Activated CD4-positive, CD25-positive, alpha-beta regulatory T cell (primary cell): ENCODE measurements around the gene JPH4.
"Not testable (repeated sequence)": the region's sequence is repeated elsewhere in the genome, so short reads cannot be mapped to it uniquely, and the experiment has no call there.

ENCODE experiments used
- DNase-seq, 4 experiments: peaks; one replicate each; lab custom pipeline; 2025; lab: John Stamatoyannopoulos, UW

JPH4 gene

DNA sequence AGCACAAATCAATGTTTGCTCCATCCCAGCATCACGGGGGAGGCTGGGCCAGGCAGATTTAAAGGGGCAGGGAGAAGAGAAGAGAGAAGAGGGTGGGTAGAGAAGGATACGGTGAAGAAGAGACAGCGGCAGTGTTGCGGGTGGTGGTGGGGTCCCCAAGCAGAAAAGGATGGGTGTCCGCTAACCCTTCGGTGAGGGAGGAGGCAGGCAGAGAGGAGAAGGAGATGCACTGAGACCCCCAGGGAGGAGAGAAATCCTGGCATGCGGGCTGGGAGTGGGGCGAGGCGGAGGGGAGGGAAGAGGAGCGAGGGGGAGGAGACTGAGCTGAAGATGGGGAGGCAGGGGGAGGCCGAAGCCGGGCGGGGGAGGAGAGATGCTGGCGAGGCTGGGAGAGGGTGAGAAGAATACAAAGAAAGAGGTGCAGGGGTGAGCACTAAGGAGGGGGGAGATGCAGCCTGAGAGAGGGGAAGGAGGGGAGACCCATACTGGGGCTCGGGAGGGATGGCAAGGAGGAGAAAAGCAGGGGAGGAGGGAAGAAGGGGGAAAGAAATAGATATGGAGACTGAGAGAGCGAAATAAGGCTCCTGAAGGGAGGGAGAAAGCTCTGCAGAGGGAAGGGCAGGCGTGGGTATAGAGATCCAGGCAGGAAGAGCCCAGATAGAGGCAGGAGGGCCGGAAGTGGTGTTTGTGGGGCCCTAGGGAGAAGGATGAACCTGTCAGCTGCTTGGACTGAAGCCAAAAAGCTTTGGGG lies at the start of gene JPH4:
Gene JPH4, minus strand, starts transcription at position 231 of the 751 bp plus-strand sequence. CDS start 1,337 bp downstream, outside the sequence.
- DNase-seq, result no peak

DNA sequence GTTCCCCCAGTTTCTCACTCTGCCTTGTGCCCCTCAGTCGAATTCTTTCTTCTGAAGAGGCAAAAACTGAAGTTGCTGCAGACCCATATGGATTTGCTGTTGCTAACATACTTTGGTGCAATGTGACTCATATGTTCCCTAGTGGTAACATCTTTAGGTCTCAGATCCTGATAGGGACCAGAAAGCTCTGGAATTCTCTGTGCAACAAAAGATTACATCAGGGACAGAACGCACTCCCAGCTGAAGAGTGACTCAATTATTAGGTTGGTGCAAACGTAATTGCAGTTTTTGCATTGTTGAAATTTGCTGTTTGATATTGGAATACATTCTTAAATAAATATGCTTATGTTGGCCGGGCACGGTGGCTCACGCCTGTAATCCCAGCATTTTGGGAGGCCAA lies 49.4 kb upstream of the JPH4 start:
- DNase-seq, result no peak

DNA sequence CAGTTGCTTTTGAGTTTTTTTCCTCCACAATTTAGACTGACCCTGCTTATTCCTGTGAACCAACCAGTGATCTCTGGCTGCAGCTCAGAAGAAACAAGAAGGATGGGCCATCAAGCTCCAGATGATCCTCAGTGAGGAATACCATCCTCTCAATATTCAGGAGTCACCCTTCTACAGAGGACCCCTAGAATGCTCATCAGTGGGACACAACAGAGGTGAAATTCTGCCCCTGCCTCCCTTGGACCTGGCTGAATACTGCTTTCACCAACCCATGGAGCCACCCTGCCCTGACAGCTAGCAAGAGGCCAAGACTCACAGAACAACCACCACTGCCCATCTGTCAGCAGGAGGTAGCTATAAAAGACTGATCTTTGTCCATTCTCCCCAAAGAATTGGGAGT lies 48.4 kb upstream of the JPH4 start:
- no peak for DNase-seq

DNA sequence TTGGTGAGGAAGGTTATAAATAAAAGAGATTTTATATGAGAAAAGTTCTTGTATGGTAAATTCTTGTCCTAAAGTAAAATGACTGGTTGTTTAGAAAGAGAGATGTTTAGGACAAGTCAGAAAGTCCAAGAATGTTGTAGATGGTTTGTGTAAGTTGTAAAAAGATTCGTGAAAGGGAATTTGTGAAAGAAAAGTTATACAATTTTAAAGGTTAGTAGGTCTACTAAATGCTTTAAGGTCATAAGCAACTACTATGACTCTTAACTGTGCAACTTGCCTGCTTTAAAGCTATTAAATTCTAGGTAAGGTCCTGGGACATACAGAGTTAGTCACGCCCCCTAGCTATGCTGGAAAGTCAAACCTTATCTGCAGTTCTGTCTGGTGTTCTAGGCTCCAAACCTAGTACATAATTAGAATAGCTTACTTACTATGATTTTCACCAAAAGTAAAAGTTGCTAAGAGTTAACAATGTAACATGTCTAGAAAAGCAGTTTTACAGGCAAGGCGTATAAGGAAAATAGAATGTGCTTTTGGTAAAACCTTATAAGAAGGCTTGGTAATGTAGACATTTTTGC lies 46.3 kb upstream of the JPH4 start:
- no peak for DNase-seq

DNA sequence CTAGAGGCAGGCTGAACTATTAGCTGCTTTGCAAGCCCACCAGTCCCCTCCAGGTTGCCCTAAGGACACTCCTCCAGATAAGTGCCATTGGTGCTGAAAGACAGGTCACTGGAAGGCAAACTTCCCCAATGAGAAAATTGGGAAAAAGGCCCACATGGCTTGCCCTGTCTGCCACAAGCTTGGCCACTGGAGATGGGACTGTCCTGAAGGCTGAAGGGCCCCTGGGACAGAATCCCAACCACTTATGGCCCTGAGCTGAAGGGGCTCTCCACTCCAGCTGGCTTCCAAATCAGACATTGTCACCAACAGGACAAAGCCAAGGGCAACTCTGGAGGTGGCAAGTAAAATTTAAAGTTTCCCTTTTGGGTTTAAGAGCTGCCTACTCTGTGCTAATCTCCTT lies 45.4 kb upstream of the JPH4 start:
- DNase-seq, result no peak

DNA sequence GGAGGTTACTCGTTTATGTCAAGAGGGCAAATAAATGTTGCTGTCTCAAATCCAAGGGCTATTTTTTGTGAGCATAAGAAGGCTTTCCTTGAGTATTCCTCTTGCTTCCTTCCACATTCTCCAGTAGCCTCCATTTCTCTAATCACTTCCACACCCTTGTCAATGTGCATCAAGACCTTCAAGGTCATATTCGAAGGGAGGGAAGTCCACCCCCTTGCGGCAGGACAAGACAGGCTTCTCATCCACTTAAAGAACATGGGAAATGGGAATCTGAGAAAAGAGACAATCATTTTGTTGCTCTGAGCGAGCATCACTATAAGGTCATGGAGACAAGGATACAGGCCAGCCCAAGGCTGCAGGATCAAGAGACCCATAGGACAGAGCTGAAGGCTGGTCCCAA lies 44.4 kb upstream of the JPH4 start:
- no peak for DNase-seq

DNA sequence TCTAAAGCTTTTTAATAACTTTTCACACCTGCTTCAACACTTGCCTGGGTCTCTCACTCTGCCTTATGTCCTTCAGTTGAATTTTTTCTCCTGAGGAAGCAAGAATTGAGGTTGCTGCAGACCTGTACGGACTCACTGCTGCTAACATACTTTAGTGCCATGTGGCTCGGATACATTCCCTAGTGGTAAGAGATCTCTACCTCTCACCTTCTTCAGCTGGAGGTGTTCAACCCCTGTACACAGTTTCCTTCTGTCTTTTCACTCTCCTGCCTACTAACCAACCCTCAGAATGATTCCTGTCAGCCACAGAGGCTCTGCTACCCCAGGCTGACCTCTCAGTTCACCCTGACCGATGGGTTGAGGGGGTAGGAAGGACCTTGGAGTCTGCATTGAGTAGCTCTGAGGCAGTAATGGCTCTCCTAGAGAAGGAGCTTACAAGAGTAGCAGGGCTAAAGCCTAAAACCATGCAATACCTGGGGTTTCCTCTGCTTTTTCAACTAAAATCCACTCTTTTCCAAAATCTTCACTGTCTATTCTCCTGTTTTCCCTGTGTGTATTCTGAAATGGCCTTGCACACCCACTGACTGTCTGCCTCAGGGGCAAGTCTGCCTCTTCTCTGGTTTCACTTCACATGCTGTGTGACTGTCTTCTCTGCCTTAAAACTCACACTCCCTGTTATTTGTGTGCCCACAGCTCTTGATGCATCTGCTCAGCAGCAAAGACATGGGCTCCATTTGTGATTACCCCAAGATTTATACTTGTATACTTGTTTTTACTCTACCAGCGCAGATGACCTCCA lies 43.5 kb upstream of the JPH4 start:
- DNase-seq, result no peak

DNA sequence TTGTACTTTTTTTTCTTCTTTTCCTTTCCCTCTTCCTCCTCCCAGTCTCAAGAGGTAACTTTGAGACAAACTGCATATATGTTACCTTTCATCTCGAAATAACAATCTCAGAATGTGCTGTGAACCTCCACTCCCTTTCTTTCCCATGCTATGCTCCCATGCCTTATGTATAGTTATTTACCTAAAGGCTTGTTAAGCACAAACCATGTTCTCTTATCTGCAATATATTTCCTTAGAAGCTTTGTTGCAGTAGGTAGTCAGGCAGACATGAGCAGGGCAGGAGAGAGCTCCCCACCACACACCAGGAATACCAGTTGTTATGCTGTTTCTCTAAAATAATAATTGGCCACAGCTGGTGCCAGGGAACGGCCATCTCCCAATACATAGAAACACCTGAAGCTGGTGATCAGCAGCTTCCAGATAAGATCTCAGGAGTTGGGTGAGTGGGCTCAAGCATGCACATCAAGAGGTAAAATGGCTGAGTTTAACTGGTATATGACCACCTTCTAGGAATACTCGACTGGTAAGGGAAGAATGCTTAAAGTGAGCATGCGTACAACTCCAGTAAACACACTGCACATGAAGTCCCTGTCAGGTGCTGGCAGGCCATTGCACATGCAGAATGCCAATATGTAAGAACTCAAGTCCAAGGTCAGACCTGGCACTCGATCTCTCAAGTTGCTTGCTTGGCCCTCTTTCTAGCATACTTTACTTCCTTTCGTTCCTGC lies 42.8 kb upstream of the JPH4 start:
- no peak for DNase-seq

DNA sequence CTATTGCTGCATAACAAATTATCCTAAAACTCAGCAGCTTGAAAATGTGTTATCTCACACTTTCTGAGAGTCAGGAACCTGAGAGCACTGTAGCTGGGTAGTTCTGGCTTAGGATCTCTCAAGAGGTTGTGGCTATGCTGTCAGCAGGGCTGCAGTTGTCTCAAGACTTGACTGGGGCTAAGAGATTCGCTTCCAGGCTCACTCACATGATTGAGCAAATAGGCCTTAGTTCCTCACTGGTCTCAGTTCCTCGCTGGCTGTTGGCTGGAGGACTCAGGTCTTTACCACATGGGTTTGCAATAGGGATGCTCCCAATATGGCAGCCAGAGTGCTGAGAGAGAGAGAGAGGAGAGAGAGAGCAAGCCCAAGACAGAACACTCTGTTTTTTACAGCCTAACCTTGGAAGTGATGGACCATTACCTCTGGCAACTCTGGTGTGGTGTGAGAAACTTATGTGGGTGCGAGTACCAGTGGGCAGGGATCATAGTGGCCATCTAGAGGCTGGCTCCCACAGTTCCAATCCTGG lies 41.6 kb upstream of the JPH4 start:
- no peak for DNase-seq

DNA sequence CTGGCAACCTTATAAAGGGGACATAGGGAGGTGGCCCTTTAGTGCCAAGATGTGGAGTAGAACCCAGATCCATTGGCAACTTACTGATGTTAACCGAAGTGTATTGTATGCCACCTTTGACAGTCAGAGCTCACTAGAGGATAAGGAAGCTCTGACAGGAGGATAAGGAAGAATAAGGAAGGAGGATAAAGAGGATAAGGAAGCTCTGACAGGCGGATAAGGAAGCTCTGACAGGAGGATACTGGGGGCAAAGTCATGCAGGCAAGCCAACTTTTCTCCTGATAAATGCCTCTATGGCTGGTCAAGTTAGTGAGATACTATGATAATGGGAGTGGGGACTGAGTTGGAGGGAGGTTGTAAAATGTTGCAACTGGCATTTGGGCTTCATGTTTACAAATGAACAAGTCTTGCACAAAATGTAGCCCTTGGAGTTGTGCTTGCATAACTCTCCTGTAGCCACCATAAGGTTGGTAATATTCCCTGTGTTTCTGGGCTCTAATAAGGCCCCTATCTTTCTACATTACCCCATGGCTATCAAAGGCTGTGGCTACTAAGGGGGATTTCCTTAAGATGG lies 39.9 kb upstream of the JPH4 start:
- DNase-seq, result no peak

DNA sequence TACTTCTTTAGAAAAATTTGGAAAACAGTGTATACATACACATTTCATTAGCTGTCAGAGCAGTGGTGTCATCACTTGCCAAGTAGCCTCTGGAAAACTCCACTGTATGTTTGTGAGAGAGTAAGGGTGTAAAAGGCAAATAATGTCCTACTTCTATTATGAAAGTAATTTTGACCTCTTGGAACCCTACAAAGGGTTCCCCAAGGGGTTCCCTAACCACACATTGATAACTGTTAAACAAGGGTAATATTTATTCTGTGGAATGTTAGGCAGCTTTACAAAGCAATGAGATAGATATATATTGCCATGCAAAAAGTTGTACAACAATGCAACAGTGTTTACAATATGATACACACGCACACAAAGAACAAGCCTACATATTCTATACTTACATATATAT lies 38.9 kb upstream of the JPH4 start:
- DNase-seq, result no peak

DNA sequence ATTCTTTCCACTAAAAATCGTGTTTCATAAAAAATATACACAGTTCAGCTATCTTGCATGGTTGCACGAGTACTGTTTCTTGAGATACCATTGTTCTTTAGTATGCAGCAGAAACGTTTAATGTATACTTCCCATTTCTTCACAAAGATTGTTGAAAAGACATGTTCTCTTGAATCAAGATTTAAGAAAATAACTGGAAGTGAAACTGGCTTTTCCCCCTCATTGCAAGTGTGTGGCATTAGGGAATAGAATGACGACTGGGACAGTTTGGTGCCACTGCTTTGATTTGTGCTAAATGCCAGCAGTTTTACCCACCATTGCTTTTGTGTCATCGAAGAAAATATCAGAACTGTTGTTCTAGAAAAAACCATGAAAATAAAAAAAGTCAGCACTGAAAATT lies 37.3 kb upstream of the JPH4 start:
- DNase-seq, result no peak

DNA sequence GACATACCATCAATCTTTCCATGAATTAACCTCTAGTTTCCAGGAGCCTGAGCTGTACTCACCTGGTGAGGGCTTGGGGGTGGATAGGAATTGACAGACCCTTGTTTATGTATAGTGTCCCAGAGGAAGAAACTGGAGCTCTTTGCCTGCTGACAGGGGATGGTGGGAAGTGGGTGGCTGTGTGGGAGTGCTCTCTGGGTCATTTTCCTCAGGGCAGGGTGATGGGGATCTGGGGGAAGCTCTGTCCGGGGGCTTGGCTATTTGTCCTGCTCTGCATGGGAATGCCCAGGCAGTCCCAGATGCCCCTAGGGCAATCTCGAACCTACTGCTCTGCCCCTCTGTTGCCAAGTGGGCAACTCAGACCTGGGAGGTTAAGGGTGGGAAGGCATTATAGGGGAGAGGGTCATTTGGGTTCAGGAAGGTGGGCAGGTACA lies 35.8 kb upstream of the JPH4 start:
- no peak for DNase-seq

DNA sequence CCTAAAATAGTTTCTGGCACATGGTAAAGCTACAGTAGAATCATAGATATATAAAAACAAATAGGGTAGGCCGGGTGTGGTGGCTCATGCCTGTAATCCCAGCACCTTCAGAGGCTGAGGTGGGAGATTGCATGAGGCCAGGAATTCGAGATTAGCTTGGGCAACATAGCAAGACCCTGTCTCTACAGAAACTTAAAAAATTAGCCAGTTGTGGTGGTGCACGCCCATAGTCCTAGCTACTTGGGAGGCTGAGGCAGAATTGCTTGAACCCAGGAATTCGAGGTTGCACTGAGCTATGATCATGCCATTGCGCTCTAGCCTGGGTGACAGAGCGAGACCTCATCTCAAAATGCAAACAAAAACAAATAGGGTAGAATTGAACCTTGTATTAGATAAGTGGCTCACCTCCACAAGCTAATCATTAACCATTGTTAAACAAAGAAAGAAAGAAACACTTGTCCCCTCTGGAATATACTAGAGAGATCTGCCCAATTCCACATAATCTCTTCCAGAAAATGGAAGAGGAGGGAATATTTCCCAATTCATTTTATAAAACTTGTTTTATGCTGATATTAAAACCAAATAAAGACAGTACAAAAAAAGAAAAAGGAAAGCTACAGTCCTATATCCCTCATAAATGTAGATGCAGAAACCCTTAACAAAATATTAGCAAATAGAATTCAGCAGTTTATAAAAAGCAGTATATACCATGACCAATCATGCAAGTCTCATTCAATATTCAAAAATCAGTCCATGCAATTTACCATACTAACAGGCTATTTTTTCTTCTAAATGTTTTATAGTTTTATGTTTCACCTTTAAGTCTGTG lies 34.9 kb upstream of the JPH4 start:
- DNase-seq, result no peak

DNA sequence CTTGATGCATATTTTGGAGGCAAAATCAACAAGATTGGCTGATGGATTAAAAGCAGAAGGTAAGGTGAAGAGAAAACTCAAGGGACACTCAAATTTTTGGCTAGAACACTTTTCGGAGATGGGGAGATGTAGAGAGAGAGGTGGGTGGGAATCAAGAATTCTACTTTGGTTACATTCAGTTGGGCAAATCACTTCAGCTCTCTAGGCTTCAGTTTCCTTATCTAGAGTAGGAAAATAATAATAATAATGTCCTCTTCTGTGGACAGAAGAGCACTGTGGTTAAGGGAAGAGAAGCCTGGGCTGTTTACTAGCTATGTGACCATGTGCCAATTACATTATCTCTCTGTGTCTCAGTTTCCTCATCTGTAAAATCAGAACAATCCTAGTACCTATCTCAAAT lies 34.2 kb upstream of the JPH4 start:
- DNase-seq, result no peak

DNA sequence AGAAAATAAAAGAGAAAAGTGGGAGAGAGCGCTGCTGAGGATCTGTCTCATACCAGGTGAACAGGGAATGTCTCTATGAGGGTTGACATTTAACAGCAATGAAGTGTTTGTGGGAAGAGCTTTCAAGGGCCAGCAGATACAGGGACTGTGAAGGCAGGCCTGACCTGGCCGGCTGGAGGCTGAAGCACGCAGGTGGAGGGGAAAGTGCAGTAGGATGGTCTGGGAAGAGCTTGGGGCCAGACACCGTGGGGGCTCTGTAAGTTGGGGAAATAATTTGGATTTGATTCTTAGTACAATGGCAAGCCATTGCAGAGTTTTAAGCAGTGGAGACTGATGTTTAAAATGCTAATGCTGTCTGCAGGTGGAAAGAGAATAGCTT lies 33.8 kb upstream of the JPH4 start:
- DNase-seq, result no peak

DNA sequence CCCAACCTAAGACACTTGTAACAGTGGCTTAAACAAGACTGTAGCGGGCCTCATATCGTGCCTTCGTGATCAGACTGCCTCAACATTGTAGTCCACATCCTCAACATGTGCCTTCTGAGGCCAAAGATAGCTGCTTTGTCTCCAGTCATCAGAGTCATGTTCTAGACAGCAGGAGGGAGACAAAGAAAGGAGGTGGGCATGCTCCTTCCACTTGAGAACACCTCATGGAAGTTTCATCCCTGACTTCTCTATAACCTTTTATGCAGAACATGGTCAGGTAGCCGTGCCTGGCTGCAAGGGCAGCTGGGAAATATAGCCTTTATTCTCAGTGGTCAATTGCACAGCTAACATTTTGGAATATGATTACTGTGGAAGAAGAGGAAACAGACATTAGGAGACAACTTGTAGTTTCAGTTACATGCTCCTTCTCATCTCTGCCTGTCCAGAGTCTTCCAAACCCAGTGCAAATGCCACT lies 32.3 kb upstream of the JPH4 start:
- no peak for DNase-seq

DNA sequence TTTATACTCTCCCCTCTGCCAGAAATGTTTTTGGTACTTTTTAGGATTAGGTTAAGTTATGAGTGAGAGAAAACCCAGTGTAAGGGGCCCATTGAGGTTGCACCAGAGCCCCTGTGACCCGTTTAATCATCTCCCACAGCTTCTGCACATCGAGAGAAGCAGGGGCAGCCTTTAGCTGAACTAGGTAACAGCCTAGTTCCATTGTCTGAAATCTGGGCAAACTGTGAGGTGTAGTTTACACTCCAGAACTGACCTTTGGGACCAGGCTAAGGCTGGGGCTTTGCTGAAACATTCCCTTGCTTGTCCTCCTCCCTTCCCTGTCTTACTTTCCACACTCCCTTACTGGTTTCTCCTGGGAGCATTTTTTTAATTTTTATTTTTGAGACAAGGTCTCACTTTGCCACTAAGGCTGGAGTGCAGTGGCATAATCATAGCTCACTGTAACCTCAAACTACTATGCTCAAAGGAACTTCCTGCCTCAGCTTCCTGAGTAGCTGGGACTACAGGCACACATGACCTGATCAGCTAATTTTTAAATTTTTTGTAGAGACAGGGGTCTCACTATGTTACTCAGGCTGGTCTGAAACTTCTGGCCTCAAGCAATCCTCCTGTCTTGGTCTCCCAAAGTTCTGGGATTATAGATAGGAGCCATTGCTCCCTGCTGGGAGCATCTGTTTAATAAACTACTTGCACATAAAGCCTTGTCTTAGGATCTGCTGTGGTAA lies 31.7 kb upstream of the JPH4 start:
- no peak for DNase-seq

DNA sequence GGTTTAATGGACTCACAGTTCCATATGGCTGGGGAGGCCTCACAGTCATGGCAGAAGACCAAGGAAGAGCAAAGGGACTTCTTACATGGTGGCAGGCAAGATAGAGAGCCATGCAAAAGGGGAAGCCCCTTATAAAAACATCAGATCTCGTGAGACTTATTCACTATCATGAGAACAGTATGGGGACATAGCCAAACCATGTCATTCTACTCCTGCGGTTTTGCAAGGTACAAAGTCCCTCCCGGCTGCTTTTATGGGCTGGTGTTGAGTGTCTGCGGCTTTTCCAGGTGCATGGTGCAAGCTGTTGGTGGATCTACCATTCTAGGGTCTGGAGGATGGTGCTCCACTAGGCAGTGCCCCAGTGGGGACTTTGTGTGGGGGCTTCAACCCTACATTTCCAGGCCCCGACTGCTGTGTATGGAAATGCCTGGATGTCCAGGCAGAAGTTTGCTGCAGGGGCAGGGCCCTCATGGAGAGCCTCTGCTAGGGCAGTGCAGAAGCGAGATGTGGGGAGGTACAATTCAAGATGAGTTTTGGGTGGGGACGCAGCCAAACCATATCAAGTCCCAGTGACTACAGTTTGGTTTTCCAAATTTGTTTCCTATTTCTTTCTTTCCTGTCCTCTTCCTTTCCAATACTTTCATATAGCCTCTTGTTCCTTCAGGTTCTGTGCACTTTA lies 31.0 kb upstream of the JPH4 start:
- DNase-seq, result not testable (repeated sequence)

DNA sequence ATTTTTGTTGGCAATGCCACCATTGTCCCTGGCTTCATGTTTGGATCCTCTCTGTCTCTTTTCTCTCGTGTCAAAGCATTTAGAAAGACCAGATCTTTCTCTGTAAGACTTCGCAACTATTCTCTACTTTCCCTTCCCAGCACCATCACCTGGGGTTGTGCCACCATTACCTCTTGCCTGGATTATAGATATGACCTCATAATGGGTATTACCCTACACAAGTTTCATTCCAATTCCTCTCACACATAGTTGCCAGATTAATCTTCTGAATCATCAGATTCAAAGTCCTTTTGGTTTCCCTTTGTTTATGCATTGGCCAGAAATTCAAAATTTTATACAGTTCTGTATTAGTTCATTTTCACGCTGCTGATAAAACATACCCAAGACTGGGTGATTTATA lies 30.4 kb upstream of the JPH4 start:
- no peak for DNase-seq
